ENCODE data around the gene SYT8.
"Not testable (repeated sequence)": the region's sequence is repeated elsewhere in the genome, so short reads cannot be mapped to it uniquely, and the experiment has no call there.

- not testable (repeated sequence) for TF ChIP-seq CTCF, EZH2phosphoT487, EZH2 (IDR thresholded peaks at IDR 0.05)
Measured at GRCh38 chr11:1873813-1874150, 39.0 kb downstream of the SYT8 start.

Data from neural progenitor cell (in vitro differentiated cells).